PC-3 (cell line): ENCODE data around the gene CDC7. TPM values are rescaled to one million over a fixed set of nuclear protein-coding genes. Genes with fewer than 3 reads are reported as not detected.

Source experiments
- ATAC-seq: fragments of 200-7000 bp; cut with Tn5 transposase; 2 replicates; pipeline ENCODE4 v1.9.1; 2020; ENCODE audit warnings: mild to moderate bottlenecking, moderate library complexity
- BruUV-seq: library from RNA; stranded (reverse); fragments of 400-500 nt; replicated peaks from 2 replicates; lab custom pipeline; 2021; lab: Mats Ljungman, UMichigan
- CTCF ChIA-PET: fragments of 300-600 bp; sonication (Branson Sonifier 250); formaldehyde crosslinking; loops from one replicate; lab custom pipeline; 2022; ENCODE audit warnings: antibody characterized with exemption; lab: Charles Lee
- POLR2A ChIA-PET: fragments of 300-600 bp; sonication (Branson Sonifier 250); formaldehyde crosslinking; loops from one replicate; lab custom pipeline; 2022; ENCODE audit warnings: antibody characterized with exemption; ENCODE audit not compliant: unreplicated experiment; lab: Charles Lee
- DNase-seq: peaks from one replicate; pipeline ENCODE4 v3.0.0-alpha.2; 2015
- H2AFZ ChIP-seq: fragments of 300-600 bp; sonication (generic); 2 replicates; pipeline ENCODE4 v1.6.0; 2016; ENCODE audit warnings: antibody characterized with exemption, low read length
- H3F3A ChIP-seq: fragments of 300-600 bp; sonication (generic); one replicate; pipeline ENCODE4 v1.6.0; 2017; ENCODE audit warnings: antibody characterized with exemption, low read length, control low read depth, mild to moderate bottlenecking; ENCODE audit not compliant: unreplicated experiment
- H3K27ac ChIP-seq: fragments of 300-600 bp; sonication (generic); 2 replicates; pipeline ENCODE4 v1.5.1; 2016; ENCODE audit warnings: mild to moderate bottlenecking, low read length
- H3K27me3 ChIP-seq: fragments of 300-600 bp; sonication (generic); 2 replicates; pipeline ENCODE4 v1.6.1; 2016; ENCODE audit warnings: low read length, mixed read lengths
- H3K36me3 ChIP-seq: fragments of 300-600 bp; sonication (generic); 2 replicates; pipeline ENCODE4 v1.6.1; 2016; ENCODE audit warnings: low read depth, mixed run types, low read length, mixed read lengths
- H3K4me1 ChIP-seq: fragments of 300-600 bp; sonication (generic); 2 replicates; pipeline ENCODE4 v1.5.1; 2016; ENCODE audit warnings: low read length; ENCODE audit not compliant: insufficient read depth
- H3K4me2 ChIP-seq: fragments of 300-600 bp; sonication (generic); 2 replicates; pipeline ENCODE4 v1.6.0; 2016; ENCODE audit warnings: low read length
- H3K4me3 ChIP-seq: fragments of 300-600 bp; sonication (generic); 2 replicates; pipeline ENCODE4 v1.5.1; 2016; ENCODE audit warnings: mild to moderate bottlenecking, low read length, mixed read lengths
- H3K79me2 ChIP-seq: fragments of 300-600 bp; sonication (generic); 2 replicates; pipeline ENCODE4 v1.6.1; 2017; ENCODE audit warnings: low read length, mixed read lengths
- H3K9ac ChIP-seq: fragments of 300-600 bp; sonication (generic); 2 replicates; pipeline ENCODE4 v1.6.0; 2016; ENCODE audit warnings: mild to moderate bottlenecking, low read length
- H3K9me2 ChIP-seq: fragments of 300-600 bp; sonication (generic); replicated peaks from 2 replicates; pipeline ENCODE4 v1.6.1; 2016; ENCODE audit warnings: mixed run types, low read length, mixed read lengths
- H3K9me3 ChIP-seq: fragments of 300-600 bp; sonication (generic); 2 replicates; pipeline ENCODE4 v1.6.1; 2016; ENCODE audit warnings: low read length, mixed read lengths
- H4K20me1 ChIP-seq: fragments of 300-600 bp; sonication (generic); 2 replicates; pipeline ENCODE4 v1.6.1; 2016; ENCODE audit warnings: low read length, mixed read lengths
- EZH2 ChIP-seq: fragments of 300-600 bp; sonication (generic); IDR thresholded peaks from one replicate; pipeline ENCODE4 v1.6.1; 2017; ENCODE audit warnings: antibody characterized with exemption, mild to moderate bottlenecking, low read length; ENCODE audit not compliant: unreplicated experiment
- EZH2phosphoT487 ChIP-seq: fragments of 300-600 bp; sonication (generic); IDR thresholded peaks from 2 replicates; pipeline ENCODE4 v1.6.1; 2018; ENCODE audit warnings: mild to moderate bottlenecking, antibody characterized with exemption, low read length, borderline replicate concordance
- intact Hi-C: fragments of 100-400 bp; cut with micrococcal nuclease; formaldehyde crosslinking; loops from 2 replicates; pipeline ENCODE4 v1.9.0; 2023
- total RNA-seq: library from RNA; depleted of rRNA; stranded (reverse); fragments of >200 nt; gene quantifications from 2 replicates; pipeline ENCODE4 v1.2.3, GENCODE V29; 2014
- TF ChIP-seq, protein P1 (sequence below): fragments of 300-600 bp; sonication (generic); conservative IDR thresholded peaks from 2 replicates; pipeline ENCODE4 v1.5.1; 2017; ENCODE audit warnings: antibody characterized with exemption, low read depth, mild to moderate bottlenecking, low read length

The CDC7 gene
- total RNA-seq, 1 experiment from 2014 or later, result 10.0 TPM

DNA sequence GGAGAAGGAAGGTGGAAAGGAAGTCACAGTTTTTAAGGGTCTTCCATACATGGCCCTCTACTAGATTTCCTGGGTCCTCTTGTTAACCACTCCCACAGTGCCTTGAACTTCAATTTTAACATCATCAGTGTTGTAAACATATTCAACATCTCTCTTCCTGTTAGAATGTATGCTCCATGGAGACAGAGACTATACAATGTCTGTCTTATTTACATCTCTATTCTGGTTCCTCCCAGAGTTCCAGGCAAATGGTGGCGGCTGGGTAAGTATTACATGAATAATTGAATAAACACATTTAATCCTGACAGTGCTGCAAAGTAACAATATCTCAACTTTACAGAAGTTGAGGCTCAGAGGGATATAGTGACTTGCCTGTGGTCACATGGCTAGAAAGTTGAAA, 40.3 kb downstream of the CDC7 start:
- CTCF ChIA-PET, result no interaction called here

DNA sequence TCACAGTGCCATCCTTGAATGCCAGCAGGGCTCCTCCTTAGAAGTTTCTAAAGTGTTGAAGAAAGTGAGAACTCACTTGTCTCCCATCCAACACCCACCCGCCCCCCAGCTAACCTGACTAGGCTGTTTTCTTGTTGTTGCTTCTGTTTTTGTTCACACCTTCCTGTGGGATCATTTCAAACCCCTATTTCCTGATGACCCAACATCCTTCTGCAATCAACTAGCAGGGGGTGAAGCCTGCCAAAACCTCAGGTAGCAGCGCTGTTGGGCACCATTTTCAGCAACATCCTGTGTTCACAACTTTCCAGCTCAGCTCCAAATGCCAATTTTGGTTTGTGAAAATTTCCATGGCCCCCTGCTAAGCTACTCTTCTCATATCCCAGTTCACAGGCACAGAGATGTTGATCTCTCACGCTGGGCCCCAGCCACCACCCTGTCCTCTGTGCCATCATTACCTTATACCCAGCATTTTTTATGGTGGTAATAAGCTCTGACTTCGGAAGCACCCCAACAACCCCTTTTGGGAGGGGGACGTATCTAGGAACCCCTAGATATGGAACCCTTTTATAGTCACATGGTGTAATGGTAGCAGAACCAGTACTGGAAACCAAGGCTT, 41.4 kb downstream of the CDC7 start:
- intact Hi-C loops, result no loop called here
- ATAC-seq (no peak), DNase-seq (no peak)
- POLR2A ChIA-PET, result no interaction called here
- Histone ChIP-seq H3K9me2 (no peaks in the 10 kb centered on the region), H3K27ac (no peak overlapping the region), H3F3A (no peaks in the 10 kb centered on the region), H3K4me2 (no peak overlapping the region), H3K79me2 (no peaks in the 10 kb centered on the region), H3K4me3 (no peak overlapping the region), H2AFZ (no peak overlapping the region), H3K9ac (no peak overlapping the region), H4K20me1 (no peaks in the 10 kb centered on the region), H3K36me3 (no peaks in the 10 kb centered on the region), H3K27me3 (no peaks in the 10 kb centered on the region), H3K9me3 (no peaks in the 10 kb centered on the region), H3K4me1 (no peaks in the 10 kb centered on the region)
- BruUV-seq, result no TSS peak
- CTCF ChIA-PET, result no interaction called here
- TF ChIP-seq, protein P1, sequence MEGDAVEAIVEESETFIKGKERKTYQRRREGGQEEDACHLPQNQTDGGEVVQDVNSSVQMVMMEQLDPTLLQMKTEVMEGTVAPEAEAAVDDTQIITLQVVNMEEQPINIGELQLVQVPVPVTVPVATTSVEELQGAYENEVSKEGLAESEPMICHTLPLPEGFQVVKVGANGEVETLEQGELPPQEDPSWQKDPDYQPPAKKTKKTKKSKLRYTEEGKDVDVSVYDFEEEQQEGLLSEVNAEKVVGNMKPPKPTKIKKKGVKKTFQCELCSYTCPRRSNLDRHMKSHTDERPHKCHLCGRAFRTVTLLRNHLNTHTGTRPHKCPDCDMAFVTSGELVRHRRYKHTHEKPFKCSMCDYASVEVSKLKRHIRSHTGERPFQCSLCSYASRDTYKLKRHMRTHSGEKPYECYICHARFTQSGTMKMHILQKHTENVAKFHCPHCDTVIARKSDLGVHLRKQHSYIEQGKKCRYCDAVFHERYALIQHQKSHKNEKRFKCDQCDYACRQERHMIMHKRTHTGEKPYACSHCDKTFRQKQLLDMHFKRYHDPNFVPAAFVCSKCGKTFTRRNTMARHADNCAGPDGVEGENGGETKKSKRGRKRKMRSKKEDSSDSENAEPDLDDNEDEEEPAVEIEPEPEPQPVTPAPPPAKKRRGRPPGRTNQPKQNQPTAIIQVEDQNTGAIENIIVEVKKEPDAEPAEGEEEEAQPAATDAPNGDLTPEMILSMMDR, result no peak
- TF ChIP-seq EZH2phosphoT487 (no peak), EZH2 (no peak)

More for the DNA sequence above, 40.3 kb downstream of the CDC7 start:
- ATAC-seq (no peak), DNase-seq (no peak)
- H3K27me3 ChIP-seq, result no peaks in the 10 kb centered on the region
- no TSS peak for BruUV-seq
- H3K79me2 ChIP-seq, result no peaks in the 10 kb centered on the region
- H3K9ac ChIP-seq, result no peak overlapping the region
- H3K4me2 ChIP-seq, result no peak overlapping the region
- no peaks in the 10 kb centered on the region for H3F3A ChIP-seq
- no peaks in the 10 kb centered on the region for H3K36me3 ChIP-seq
- H3K27ac ChIP-seq, result no peak overlapping the region
- H4K20me1 ChIP-seq, result no peaks in the 10 kb centered on the region
- TF ChIP-seq, protein P1, result no peak
- no peak for TF ChIP-seq EZH2
- TF ChIP-seq EZH2phosphoT487, result no peak
- no peak overlapping the region for H3K4me3 ChIP-seq
- POLR2A ChIA-PET, result no interaction called here
- intact Hi-C loops, result no loop called here
- H2AFZ ChIP-seq, result no peak overlapping the region
- H3K9me3 ChIP-seq, result no peaks in the 10 kb centered on the region
- no peaks in the 10 kb centered on the region for H3K9me2 ChIP-seq
- no peaks in the 10 kb centered on the region for H3K4me1 ChIP-seq

DNA sequence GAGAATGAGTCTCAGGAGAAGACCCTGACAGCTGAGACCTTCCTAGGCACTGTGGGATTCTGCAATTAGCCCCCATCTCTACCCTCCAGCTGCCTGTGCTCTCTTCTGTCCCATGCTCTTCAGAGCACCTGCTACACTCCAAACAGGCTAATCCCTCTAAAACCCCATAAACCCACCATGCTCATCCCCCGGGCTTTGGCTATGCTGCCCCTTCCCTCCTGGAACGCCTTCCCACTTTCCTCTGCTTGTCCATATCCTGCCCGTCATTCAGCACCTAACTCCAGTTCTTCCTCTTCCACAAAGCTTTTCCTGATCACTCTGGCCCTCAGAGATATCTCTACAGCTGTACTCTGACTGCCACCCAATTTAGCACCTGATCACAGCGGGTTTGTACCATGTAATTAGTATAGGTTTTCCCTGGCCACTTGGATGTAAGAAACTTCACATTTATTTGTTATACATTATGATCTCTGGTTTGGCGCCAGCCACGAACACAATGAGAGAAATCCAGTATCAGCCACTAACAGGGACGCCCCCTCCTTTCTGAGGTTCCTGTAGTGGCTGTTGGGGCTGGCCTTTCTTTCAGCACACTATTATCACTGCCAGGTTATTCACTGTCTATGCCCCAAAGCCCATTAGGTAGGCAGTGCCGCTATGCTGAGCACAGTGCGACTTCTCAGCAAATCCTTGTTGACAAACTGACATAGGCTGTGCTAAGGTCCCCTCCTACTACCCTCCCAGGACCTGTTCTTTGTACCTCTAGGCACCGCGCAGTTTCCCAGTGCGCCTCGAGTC, 45.1 kb downstream of the CDC7 start:
- ChIA-PET POLR2A (no interaction called here), CTCF (no interaction called here)
- Histone ChIP-seq H3K9me3 (no peaks in the 10 kb centered on the region), H3K9ac (no peak overlapping the region), H3K79me2 (no peaks in the 10 kb centered on the region), H3K4me1 (no peaks in the 10 kb centered on the region), H2AFZ (no peak overlapping the region), H4K20me1 (no peaks in the 10 kb centered on the region), H3F3A (no peaks in the 10 kb centered on the region), H3K4me3 (no peak overlapping the region), H3K9me2 (no peaks in the 10 kb centered on the region), H3K27ac (no peak overlapping the region), H3K4me2 (no peak overlapping the region), H3K27me3 (no peaks in the 10 kb centered on the region), H3K36me3 (no peaks in the 10 kb centered on the region)
- intact Hi-C loops, result no loop called here
- DNase-seq, result no peak
- BruUV-seq, result no TSS peak
- no peak for ATAC-seq
- TF ChIP-seq EZH2 (no peak), EZH2phosphoT487 (no peak)
- TF ChIP-seq, protein P1, result no peak
